ENCODE data around the gene HMGA1. TPM values are rescaled to one million over a fixed set of nuclear protein-coding genes. Genes with fewer than 3 reads are reported as not detected.

HMGA1 gene, protein sequence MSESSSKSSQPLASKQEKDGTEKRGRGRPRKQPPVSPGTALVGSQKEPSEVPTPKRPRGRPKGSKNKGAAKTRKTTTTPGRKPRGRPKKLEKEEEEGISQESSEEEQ
- 88.0 TPM for total RNA-seq

GRCh38 chr6:34236443-34237315 is at the start of gene HMGA1:
Gene HMGA1, plus strand, starts transcription at chr6:34236873. Its CDS starts 3,908 bp downstream, at chr6:34240781.
- DNase-seq (ENCODE audit: low spot score): peak; percentile 90

DNA sequence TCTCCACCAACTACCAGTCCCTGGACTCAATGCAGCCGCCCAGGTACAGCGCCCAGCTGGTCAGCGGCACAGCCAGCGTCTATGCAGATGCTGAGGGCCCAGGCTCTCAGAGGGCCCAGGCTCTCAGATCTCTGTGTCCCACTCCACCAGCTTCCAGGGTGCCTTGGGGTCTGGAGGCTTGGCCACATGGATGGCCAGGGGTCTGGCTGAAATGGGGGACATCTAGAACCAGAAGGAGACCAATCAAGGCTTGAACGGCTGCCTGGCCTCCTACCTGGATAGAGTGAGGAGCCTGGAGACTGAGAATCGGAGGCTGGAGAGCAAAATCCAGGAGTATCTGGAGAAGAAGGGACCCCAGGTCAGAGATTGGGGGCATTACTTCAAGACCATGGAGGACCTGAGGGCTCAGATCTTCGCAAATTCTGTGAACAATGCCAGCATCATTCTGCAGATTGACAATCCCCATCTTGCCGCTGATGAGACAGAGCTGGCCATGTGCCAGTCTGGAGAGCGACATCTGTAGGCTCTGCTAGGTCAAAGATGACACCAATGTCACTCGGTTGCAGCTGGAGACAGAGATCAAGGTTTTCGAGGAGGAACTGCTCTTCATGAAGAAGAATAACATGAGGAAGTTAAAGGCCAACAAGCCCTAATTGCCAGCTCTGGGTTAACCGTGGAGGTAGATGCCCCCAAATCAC is 46.7 kb upstream of the HMGA1 start:
- DNase-seq (ENCODE audit: low spot score): no peak

GRCh38 chr6:34190504-34191122 is 46.1 kb upstream of the HMGA1 start:
- no peak for DNase-seq (ENCODE audit: low spot score)

- DNase-seq (ENCODE audit: low spot score): no peak
Observed at GRCh38 chr6:34194772-34195171, 41.9 kb upstream of the HMGA1 start.

DNA sequence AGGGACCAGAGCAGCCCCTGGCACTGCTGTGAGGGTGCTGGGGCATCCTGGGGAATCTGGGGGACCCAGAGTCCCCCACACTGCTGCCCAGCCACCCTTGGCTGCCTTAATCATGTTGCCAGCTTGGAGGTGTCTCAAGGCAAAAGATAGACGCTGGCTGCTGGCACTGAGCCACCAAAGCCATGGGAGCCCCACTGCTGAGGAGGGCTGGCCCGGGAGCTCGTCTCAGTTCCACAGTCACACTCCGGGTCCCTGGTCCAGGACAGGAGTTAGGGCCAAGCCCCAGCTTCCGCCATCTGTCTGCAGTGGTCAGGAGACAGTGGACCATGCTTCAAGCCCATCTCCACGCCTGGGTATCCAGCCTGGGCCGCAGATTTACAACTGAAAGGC is 41.0 kb upstream of the HMGA1 start:
- DNase-seq (ENCODE audit: low spot score): no peak

DNA sequence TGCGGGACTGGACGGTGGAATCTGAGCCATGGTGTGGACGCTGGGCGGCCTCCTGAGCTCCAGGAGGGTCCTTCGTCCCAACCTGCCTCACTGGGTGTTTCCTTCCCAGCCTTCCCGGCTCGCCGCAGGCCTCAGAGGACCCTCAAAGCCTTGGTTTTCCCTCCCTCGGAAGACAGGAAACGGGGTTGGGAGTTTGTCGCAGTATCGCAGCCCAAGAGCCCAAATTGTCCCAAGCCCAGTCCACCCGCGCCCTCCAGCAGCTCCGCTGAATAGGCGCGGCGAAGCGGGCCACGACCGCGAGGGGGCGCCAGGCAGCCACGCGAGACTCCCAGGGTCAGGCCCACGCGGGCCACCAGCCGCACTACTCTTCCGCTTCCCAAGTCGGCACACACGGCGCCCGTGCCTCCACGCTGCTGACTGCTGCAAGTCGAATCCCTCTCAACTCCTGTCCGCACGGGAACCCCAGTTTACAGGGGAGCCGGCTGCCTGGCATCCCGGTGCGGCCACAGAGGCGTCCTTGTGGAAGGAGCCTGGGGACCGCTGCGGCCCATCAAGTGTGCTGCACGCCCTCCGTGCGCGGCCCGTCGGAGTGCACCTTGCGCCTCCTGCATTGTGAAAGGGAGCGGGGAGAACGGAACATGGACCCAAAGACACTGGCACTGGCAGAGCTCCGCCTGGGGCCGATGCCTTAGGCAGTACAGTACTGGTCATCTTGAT is 40.4 kb upstream of the HMGA1 start:
- peak; percentile 88 for DNase-seq (ENCODE audit: low spot score)

DNA sequence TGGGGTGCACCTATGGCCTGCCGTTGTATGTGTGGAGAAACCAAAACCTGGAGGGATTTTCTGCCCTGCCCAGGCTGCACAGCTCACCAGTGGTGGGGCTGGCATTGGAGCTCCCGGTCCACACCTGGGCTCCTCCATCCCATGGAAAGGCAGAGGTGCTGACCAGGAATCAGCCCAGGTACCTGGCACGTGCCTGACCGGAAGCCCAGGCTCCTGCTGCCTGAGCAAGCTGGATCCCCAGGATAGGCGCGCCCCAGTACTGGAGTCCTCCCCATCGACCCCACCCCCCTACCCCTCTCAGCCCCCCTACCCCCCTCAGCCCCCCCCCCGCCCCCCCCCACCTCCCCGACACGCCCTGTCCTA is 39.9 kb upstream of the HMGA1 start:
- no peak for DNase-seq (ENCODE audit: low spot score)

DNA sequence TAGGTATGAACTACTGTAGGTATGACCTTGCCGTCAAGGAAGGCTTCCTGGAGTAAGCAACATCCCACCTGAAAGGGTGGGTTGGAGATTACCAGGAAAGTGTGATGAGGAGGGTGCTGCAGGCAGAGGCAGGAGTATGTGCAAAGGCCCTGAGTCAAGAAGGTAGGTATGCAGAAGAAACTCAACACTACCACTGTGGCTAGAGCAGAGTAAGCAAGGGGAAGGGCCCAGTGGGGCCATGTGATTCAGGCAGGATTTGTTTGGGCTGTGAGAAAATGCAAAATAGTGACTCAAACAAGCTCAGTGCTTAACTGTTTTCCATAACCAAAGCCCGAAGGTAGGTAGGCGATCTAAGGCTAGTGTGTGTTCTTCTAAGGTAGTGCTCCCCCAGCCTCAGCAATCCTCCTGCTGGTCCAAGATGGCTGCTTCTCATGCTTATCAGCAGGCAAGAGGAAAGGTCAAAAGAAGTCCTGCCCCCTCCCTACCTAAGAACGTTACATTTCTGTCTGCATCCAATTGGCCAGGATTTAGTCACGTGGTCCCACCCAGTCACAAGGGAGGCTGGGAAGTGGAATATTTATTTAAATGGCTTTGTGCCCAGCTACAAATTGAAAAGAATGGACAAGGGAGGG is 36.2 kb upstream of the HMGA1 start:
- DNase-seq (ENCODE audit: low spot score): no peak

DNA sequence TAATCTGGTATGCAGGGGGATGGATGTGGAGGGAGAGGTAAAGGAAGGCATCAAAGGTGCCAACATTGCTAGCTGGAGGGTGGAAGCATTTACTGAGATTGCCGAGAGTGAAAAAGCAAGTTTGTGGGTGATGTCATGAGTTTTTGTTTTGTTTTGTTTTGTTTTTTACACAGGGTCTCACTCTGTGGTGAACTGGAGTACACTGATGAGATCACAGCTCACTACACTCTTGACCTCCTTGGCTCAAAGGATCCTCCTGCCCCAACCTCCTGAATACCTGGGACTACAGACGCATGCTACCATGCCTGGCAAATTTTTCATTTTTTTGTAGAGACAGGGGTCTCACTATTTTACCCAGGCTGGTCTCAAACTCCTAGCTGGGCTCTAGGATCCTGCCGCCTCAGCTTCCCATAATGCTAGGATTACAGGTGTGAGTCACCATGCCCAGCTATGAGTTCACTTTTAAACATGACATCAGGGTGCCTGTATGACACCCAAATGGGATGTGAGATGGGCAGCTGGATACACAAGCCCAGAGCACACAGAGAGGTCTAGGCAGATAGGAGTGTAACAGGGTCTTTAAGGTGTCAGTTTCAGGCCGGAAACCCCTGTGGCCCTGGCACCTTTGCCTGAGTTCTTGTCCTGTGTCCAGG is 35.1 kb upstream of the HMGA1 start:
- no peak for DNase-seq (ENCODE audit: low spot score)

DNA sequence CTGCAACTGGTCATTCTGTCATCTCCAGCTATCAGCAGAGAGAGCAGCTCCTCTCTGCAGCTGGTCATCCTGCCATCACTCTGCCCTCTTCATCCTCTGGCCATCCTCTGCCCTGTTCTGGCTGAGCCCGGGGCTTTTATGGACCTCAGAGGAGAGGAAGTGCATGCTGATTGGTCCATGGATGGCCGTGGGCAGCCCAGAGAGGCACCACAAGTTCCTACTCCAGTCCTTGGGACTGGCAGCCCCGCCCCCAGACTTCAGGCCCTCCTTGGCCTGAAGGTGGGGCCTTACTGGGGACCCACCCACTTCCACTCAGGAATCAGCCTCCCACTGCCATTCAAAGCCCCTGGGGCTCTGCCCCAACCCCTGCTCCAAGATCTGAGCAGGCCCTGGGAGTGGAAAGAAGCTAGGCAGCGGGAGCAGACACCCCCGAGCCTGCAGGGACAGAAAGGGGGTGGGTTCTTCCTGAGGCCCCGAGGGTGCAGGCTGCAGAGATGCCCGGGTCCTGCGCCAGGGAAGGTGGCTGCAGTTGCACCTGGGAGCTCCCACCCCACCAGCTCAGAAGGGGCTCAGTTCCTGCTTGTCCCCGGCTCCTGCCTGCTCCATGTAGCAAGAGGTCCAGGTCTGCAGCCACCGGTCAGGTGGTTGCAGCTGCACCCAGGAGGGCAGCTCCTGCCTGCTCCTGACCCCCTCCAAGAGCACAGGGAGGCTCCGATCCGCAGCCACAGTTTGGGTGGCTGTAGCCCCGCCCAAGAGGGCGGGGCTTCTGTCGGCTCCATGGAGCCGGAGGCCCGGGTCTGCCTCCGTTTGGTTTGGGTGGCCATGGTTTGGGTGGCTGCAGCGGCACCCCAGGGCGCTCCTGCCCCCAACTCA is 34.1 kb upstream of the HMGA1 start:
- DNase-seq (ENCODE audit: low spot score): no peak

- DNase-seq (ENCODE audit: low spot score): no peak
Observed at GRCh38 chr6:34204693-34205092, 32.0 kb upstream of the HMGA1 start.

DNA sequence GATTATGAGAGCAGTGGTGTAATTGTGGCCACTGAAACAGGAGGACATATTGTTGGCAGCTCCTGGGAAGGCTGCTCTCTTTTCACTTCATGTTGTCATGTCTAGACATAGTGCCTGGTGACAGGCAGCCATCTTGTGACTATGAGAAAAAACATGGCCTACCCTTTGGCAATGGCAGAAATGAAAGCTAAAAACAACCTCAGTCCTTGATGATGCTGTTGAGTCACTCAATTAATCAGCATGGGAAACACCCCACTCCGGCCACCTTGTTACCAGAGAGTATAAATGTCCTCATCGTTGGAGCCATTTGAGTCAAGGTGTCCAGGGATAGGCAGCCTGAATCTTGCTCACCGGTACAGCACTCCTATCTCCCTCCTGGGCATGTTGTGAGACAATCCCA is 31.2 kb upstream of the HMGA1 start:
- DNase-seq (ENCODE audit: low spot score): no peak

DNA sequence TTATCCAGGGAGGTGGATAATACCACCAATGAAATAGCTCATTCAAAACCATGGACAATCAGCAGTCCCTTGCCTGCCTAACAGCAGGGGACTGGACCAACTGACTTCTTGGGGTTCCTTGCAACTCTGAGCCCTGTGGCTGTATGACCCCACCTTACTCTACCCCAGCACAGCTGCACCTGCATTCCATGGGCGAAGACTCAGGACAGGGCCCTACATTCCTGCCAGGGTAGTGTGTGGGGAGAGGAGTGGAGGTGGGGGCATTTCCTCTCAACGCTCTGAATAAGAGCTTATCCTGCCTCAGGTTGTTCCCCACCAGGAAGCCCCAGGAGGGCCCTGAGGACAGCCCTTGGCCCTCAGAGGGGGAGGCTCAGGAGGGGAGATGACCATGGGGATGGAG is 30.8 kb upstream of the HMGA1 start:
- DNase-seq (ENCODE audit: low spot score): no peak

GRCh38 chr6:34206726-34207125 is 29.9 kb upstream of the HMGA1 start:
- no peak for DNase-seq (ENCODE audit: low spot score)

DNA sequence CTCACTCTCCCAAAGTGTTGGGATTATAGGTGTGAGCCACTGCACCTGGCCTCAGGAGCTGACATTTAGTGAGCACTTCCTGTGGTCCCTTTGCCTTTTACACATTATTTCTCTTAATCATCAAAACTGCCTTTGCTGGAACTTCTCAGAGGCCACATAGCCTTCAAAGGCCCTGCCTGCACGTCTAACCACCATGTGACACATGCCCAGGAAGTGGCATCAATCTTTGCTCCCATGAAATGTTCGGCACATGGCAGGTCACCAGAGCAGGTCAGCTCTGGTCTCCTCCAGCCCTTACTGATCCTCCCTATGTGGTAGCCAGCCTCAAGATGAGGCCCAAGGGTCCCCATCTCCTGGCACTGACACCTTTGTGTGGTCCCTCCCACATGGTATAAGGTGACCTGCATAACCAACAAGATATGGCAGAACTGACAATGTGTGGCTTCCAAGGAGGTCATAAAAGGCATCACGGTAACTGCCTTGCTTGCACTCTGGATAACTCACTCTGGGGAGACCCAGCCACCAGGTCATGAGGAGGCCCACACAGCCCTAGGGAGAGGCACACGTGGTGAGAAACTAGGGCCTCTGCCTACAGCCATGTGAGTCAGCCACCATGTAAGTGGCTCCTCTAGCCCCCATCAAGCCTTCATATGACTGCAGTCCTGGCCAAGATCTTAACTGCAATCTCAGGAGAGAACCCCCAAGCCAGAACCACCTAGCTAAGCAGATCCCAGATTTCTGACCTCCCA is 28.8 kb upstream of the HMGA1 start:
- no peak for DNase-seq (ENCODE audit: low spot score)

DNA sequence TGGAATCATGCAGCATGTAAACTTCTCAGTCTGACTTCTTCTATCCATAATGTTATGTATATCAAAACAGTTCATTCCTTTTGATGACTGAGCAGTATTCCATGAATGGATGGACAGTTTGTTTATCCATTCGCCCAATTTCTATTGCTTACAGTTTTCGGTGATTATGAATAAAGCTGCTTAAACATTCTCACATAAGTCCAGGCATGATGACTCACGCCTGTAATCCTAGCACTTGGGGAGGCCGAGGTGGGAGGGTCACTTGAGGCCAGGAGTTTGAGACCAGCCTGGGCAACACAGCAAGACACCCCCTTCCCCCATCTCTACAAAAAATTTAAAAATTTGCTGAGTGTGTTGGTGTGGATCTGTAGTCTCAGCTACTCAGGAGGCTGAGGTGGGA is 22.9 kb upstream of the HMGA1 start:
- no peak for DNase-seq (ENCODE audit: low spot score)

DNA sequence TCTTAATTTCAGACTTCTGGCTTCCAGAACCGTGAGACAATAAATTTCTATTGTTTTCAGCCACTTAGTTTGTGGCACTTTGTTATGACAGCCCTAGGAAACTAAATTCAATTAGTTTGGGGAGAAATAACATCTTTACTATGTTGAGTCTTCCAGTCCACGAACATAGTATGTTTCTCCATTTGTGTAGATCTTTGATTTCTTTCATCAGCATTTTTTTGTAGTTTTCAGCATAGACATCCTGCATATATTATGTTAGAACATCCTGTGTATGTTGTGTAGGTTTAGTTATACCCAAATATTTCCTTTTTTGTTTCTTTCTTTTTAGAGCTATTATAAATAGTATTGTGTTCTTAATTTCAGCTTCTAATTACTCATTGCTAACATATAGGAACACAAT is 18.0 kb upstream of the HMGA1 start:
- DNase-seq (ENCODE audit: low spot score): no peak

DNA sequence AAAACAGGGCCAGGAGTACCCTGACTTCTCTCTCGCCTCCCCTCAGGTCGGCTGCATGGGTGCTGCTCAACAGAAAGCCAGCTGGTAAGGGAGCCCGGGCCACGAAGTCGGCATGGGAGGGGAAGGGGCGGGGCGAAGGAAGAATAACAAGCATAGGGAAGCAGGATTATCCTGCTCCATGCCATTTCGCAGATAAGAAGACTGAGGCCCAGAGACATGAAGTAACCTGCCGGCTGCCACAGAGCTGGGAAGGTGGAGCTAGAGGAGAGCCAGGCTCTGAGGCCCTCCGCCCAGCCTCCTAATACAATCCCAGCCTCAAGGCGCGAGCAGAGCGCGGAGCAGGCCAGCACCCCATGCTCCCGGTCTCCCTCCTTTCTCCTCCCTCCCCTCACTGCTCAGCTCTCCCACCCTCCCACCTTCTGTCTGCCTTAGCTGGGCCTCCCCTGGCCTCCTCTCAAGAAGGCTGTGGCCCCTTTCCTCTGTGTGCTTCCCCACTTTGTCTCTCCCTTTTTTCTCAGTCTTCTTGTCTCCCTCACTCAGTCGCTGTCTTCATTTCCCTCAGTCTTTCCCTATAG is 13.2 kb upstream of the HMGA1 start:
- no peak for DNase-seq (ENCODE audit: low spot score)

Measured in ureter (tissue), 1 donor.